Keratinocyte (primary cell): Measurements from ENCODE around the gene ELK3. TPM values are rescaled to one million over a fixed set of nuclear protein-coding genes. Genes with fewer than 3 reads are reported as not detected.

Source experiments
- DNase-seq: peaks from one replicate; pipeline ENCODE4 v3.0.0-alpha.2; 2011; ENCODE audit warnings: low read depth, missing footprints, low spot score
- FAIRE-seq: peaks from 2 replicates; lab custom pipeline; 2011; peaks lifted over from hg19 to GRCh38; lab: Jason Lieb, UNC
- H2AFZ ChIP-seq: 2 replicates; pipeline ENCODE4 v1.6.0; 2012; ENCODE audit warnings: low read length, control low read depth, inconsistent platforms; ENCODE audit not compliant: control insufficient read depth
- H3K27ac ChIP-seq: 2 replicates; pipeline ENCODE4 v1.5.1; 2011; ENCODE audit warnings: low read length; ENCODE audit not compliant: control insufficient read depth, insufficient read depth
- H3K27me3 ChIP-seq: 3 replicates; pipeline ENCODE4 v1.6.0; 2011; ENCODE audit warnings: low read length; ENCODE audit not compliant: control insufficient read depth, insufficient read depth; ENCODE audit errors: extremely low read depth
- H3K36me3 ChIP-seq, 2 experiments: 2 replicates in 1 of 2; 3 replicates in 1 of 2; pipeline ENCODE4 v1.5.1; 2011; ENCODE audit warnings: low read length in 2 of 2, mild to moderate bottlenecking in 1 of 2; ENCODE audit not compliant: control insufficient read depth in 2 of 2, insufficient read depth in 2 of 2; ENCODE audit errors: extremely low read depth in 1 of 2
- H3K4me1 ChIP-seq: 3 replicates; pipeline ENCODE4 v1.5.1; 2011; ENCODE audit warnings: low read length; ENCODE audit not compliant: control insufficient read depth, insufficient read depth; ENCODE audit errors: extremely low read depth
- H3K4me2 ChIP-seq: 3 replicates; pipeline ENCODE4 v1.6.0; 2011; ENCODE audit warnings: low read depth, low read length; ENCODE audit not compliant: control insufficient read depth, insufficient read depth; ENCODE audit errors: extremely low read depth
- H3K4me3 ChIP-seq, 3 experiments: fragments of 200-600 bp in 1 of 3; sonication (generic) in 1 of 3; 2 replicates in 2 of 3; 3 replicates in 1 of 3; pipeline ENCODE4 v1.5.1; 2011 to 2016; ENCODE audit warnings: low read length in 3 of 3, mild to moderate bottlenecking in 3 of 3, control low read depth in 2 of 3, inconsistent platforms in 1 of 3, low read depth in 1 of 3, mixed read lengths in 1 of 3, mixed run types in 1 of 3, moderate library complexity in 1 of 3; ENCODE audit not compliant: control insufficient read depth in 2 of 3, insufficient read depth in 2 of 3; ENCODE audit errors: extremely low read depth in 1 of 3
- H3K79me2 ChIP-seq: 2 replicates; pipeline ENCODE4 v1.6.0; 2012; ENCODE audit warnings: low read length; ENCODE audit not compliant: control insufficient read depth, insufficient read depth
- H3K9ac ChIP-seq: 3 replicates; pipeline ENCODE4 v1.6.0; 2011; ENCODE audit warnings: low read length; ENCODE audit not compliant: control insufficient read depth, insufficient read depth; ENCODE audit errors: extremely low read depth
- H3K9me1 ChIP-seq: 3 replicates; pipeline ENCODE4 v1.6.0; 2011; ENCODE audit warnings: low read length; ENCODE audit not compliant: control insufficient read depth, insufficient read depth; ENCODE audit errors: extremely low read depth
- H3K9me3 ChIP-seq: 2 replicates; pipeline ENCODE4 v1.5.1; 2012; ENCODE audit warnings: low read depth, low read length; ENCODE audit not compliant: control insufficient read depth
- H4K20me1 ChIP-seq: 3 replicates; pipeline ENCODE4 v1.6.0; 2011; ENCODE audit warnings: low read length; ENCODE audit not compliant: control insufficient read depth, insufficient read depth; ENCODE audit errors: extremely low read depth
- EZH2 ChIP-seq: IDR thresholded peaks from one replicate; pipeline ENCODE4 v1.6.1; 2012; ENCODE audit warnings: inconsistent platforms, mild to moderate bottlenecking, low read length, moderate library complexity
- dilution Hi-C: fragments of 300-500 bp; cut with MboI; formaldehyde crosslinking; loops from one replicate; pipeline ENCODE4 v1.7.0; 2020; ENCODE audit warnings: low sequenced_read_pairs; ENCODE audit not compliant: extremely low pct_ligation_motif_present
- polyA plus RNA-seq, 5 experiments: library from polyadenylated mRNA; depleted of rRNA in 3 of 5; stranded (reverse) in 3 of 5; stranded (forward) in 1 of 5; unstranded in 1 of 5; fragments of >200 nt; gene quantifications; 1 replicate in 1 of 5; 2 replicates in 3 of 5; 3 replicates in 1 of 5; pipeline versions ENCODE4 v1.2.1 to v1.2.3, GENCODE V29; 2011 to 2012; ENCODE audit warnings: missing spikeins in 2 of 5, low read depth in 1 of 5, low replicate concordance in 1 of 5
- TF ChIP-seq, protein P1 (sequence below), 3 experiments: IDR thresholded peaks in 1 of 3; conservative IDR thresholded peaks in 1 of 3; optimal IDR thresholded peaks in 1 of 3; 2 replicates in 2 of 3; 3 replicates in 1 of 3; pipeline versions ENCODE3 to v1.5.1; 2011; ENCODE audit warnings: low read length in 3 of 3, mild to moderate bottlenecking in 3 of 3, moderate library complexity in 2 of 3, control low read depth in 1 of 3, inconsistent platforms in 1 of 3; ENCODE audit not compliant: insufficient read depth in 2 of 3; ENCODE audit errors: extremely low read depth in 1 of 3

ELK3 gene
- polyA plus RNA-seq, 1 donor (not counting 4 experiments of a cell fraction or from before 2014, with no cell fraction given): 28.2 TPM

DNA sequence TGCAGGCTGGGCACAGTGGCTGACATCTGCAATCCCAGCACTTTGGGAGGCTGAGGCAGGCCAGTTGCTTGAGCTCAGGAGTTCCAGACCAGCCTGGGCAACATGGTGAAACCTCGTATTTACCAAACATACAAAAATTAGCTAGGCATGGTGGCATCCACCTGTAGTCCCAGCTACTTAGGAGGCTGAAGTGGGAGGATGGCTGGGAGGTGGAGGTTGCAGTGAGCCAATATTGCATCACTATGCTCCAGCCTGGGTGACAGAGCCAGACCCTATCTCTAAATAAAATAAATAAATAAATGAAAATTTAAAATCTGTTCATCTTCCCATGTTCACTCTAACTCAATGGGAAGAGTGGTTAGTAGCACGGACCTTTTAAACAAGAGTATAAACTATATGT is 71.2 kb downstream of the ELK3 start:
- H3K4me2 ChIP-seq: no peak overlapping the region
- FAIRE-seq: no peak
- H3K4me3 ChIP-seq: no peak overlapping the region
- H3K9me3 ChIP-seq: no peaks in the 10 kb centered on the region
- H3K27ac ChIP-seq: no peak overlapping the region
- peaks cover 2% of the 10 kb centered on the region for H3K79me2 ChIP-seq
- no peak overlapping the region for H2AFZ ChIP-seq
- TF ChIP-seq, protein P1, sequence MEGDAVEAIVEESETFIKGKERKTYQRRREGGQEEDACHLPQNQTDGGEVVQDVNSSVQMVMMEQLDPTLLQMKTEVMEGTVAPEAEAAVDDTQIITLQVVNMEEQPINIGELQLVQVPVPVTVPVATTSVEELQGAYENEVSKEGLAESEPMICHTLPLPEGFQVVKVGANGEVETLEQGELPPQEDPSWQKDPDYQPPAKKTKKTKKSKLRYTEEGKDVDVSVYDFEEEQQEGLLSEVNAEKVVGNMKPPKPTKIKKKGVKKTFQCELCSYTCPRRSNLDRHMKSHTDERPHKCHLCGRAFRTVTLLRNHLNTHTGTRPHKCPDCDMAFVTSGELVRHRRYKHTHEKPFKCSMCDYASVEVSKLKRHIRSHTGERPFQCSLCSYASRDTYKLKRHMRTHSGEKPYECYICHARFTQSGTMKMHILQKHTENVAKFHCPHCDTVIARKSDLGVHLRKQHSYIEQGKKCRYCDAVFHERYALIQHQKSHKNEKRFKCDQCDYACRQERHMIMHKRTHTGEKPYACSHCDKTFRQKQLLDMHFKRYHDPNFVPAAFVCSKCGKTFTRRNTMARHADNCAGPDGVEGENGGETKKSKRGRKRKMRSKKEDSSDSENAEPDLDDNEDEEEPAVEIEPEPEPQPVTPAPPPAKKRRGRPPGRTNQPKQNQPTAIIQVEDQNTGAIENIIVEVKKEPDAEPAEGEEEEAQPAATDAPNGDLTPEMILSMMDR (optimal IDR thresholded peaks at IDR 0.05 in 1 of 3, IDR thresholded peaks at IDR 0.05 in 1 of 3, conservative IDR thresholded peaks at IDR 0.05 in 1 of 3; ENCODE audit: extremely low read depth in 1 of 3, insufficient read depth in 2 of 3, low read length in 3 of 3): no peak
- TF ChIP-seq EZH2: no peak
- no peaks in the 10 kb centered on the region for H3K27me3 ChIP-seq
- no peaks in the 10 kb centered on the region for H4K20me1 ChIP-seq
- H3K9me1 ChIP-seq: no peaks in the 10 kb centered on the region
- no peak overlapping the region for H3K9ac ChIP-seq
- DNase-seq: no peak
- dilution Hi-C loops: no loop called here
- H3K36me3 ChIP-seq: peaks cover 19 to 25% of the 10 kb centered on the region in 2 experiments
- H3K4me1 ChIP-seq: no peaks in the 10 kb centered on the region

DNA sequence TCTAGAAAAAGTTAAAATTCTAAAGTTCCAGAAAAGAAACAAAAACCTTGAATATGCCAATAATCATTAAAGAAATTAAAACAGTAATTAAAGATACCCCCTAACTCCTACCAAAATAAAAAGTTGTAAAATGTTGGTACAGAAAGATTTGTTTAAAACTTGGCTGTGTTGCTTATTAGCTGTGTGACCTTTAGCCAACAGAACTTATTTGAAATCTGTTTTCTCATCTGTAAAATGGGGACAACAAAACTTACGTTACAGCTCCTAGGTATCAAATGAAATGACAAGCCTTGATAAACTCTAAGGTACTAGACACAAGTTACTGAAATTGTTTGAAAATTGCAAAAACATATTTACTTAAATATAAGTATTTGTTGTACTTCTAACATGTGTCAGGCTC is 71.7 kb downstream of the ELK3 start:
- TF ChIP-seq EZH2: no peak
- TF ChIP-seq, protein P1 (optimal IDR thresholded peaks at IDR 0.05 in 1 of 3, IDR thresholded peaks at IDR 0.05 in 1 of 3, conservative IDR thresholded peaks at IDR 0.05 in 1 of 3; ENCODE audit: extremely low read depth in 1 of 3, insufficient read depth in 2 of 3, low read length in 3 of 3): no peak
- H3K9me1 ChIP-seq: no peaks in the 10 kb centered on the region
- no peak overlapping the region for H3K4me2 ChIP-seq
- H3K4me1 ChIP-seq: no peaks in the 10 kb centered on the region
- no peaks in the 10 kb centered on the region for H3K9me3 ChIP-seq
- H3K27me3 ChIP-seq: no peaks in the 10 kb centered on the region
- FAIRE-seq (no peak), DNase-seq (no peak)
- peaks cover 2% of the 10 kb centered on the region for H3K79me2 ChIP-seq
- no peaks in the 10 kb centered on the region for H4K20me1 ChIP-seq
- no peak overlapping the region for H3K9ac ChIP-seq
- dilution Hi-C loops: no loop called here
- H3K4me3 ChIP-seq: no peak overlapping the region
- no peak overlapping the region for H3K27ac ChIP-seq
- no peak overlapping the region for H2AFZ ChIP-seq
- peaks cover 16 to 28% of the 10 kb centered on the region in 2 experiments for H3K36me3 ChIP-seq
